Stimulated activated CD8-positive, alpha-beta memory T cell treated with anti-CD3 and anti-CD28 coated beads, Interleukin-2, amount 100 ng/mL, for 1 hour (primary cell): Measurements from ENCODE around the gene KLHDC10.
A peak's percentile ranks its signal among the peaks of the same experiment; 100 is the strongest.
"Not testable (repeated sequence)": the region's sequence is repeated elsewhere in the genome, so short reads cannot be mapped to it uniquely, and the experiment has no call there.

Experiments used
- DNase-seq, 2 donors: peaks; one replicate each; pipeline ENCODE4 v3.0.0-alpha.2; 2020; ENCODE audit warnings: low read depth in 2 of 2

The KLHDC10 gene

GRCh38 chr7:130069978-130070860, at the start of gene KLHDC10:
Gene KLHDC10 (plus strand): TSS chr7:130070534. CDS start chr7:130070644, 110 bp downstream.
- DNase-seq, result peak; percentile 88 to 90

- DNase-seq, result no peak
Measured at GRCh38 chr7:130021105-130021834, 49.1 kb upstream of the KLHDC10 start.

DNA sequence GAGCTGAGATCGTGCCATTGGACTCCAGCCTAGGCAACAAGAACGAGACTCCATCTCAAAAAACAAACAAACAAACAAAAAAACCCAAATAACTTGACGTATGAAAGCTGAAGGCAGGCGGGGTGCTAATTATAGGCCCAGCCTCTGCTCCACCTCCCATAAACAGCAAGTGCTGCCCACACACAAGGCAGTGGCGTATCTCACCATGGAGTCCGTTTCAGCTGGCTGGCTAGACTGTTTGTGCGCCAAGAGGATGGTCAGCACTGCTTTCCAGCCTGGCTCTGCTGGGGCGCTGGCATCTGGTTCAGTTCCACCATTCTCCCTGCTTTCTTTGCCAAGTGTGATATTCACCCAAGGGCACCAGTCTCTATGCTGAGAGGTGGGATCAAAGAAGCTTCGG, 48.2 kb upstream of the KLHDC10 start:
- DNase-seq, result no peak

DNA sequence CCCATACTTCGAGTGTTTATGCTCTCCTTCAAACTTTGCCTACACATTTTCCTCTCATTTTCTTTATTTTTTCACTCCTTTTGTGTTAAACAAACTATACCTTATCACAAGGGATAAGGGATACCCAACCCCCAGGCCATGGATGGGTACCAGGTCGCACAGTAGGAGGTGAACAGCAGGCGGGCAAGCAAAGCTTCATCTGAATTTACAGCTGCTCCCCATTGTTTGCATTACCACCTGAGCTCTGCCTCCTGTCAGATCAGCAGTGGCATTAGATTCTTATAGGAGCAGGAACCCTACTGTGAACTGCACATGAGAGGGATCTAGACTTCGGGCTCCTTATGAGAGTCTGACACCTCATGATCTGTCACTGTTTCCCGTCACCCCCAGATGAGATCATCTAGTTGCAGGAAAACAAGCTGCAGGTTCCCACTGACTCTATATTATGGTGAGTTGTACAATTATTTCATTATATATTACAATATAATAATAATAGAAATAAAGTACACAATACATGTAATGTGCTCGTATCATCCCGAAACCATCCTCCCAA, 47.6 kb upstream of the KLHDC10 start:
- no peak for DNase-seq

DNA sequence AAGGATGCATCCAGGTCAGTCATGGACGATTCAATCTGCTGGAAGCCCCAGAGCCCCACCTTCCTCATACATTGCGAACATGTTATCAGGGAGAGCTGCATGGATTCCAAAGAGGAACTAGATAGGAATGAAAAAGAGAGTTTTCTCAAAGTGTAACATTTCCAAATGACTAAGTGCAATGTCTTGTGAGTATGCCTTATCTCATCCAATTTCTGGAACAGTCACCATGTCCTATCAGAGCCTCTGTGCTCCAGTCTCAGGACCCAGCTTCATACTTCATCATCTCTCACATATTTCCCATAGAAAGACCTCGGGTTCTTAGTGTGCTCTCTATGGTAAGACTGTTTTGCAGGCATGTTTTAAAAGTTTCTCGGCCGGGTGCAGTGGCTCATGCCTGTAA, 45.9 kb upstream of the KLHDC10 start:
- DNase-seq, result no peak

DNA sequence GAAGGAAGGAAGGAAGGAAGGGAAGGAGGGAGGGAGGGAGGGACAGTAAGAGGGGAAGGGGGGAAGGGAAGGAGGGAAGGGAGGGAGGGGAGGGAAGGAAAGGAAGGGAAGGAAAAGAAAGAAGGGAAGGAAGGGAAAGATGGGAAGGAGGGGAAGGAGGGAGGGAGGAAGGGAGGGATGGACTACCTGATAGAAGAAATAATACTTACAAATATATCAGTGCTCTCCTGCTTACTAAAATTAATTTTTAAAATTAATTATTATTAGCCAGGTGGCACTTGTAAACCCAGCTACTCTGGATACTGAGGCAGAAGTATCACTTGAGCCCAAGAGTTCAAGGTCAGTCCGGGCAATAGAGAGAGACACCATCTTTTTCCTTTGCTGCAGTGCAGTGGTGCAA, 37.6 kb upstream of the KLHDC10 start:
- no peak for DNase-seq

DNA sequence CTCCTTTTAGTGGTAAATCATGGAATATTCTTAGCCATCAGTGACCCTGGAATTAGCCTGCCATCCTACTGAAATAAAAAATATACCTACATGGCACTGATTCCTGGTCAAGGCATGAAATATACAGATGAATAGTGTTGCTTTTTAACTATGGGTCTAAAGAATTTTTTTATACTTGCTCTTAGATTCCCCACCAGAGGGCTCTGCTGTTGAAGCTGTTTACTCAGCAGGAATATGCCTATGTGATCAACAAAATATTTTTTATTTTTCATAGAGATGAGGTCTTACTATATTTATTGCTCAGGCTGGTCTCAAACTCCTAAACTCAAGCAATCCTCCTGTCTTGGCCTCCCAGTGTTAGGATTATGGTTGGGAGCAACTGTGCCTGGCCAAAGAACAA, 32.6 kb upstream of the KLHDC10 start:
- no peak for DNase-seq

DNA sequence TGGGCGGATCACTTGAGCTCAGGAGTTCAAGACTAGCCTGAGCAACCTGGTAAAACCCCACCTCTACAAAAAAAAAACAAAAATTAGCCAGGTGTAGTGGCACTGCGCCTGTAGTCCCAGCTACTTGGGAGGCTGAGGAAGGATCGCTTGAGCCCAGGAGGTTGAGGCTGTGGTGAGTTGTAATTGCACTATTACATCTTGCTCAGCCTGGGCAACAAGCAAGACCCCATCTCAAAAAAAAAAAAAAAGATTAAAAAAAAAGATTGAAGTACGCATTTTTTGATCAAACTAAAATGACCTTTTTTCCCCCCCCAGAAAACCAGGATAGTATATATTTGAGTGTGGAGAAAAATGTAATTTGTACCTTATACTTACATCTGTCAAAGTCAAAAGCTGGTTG, 29.8 kb upstream of the KLHDC10 start:
- no peak for DNase-seq

- no peak for DNase-seq
Measured at GRCh38 chr7:130047831-130048230, 22.5 kb upstream of the KLHDC10 start.

DNA sequence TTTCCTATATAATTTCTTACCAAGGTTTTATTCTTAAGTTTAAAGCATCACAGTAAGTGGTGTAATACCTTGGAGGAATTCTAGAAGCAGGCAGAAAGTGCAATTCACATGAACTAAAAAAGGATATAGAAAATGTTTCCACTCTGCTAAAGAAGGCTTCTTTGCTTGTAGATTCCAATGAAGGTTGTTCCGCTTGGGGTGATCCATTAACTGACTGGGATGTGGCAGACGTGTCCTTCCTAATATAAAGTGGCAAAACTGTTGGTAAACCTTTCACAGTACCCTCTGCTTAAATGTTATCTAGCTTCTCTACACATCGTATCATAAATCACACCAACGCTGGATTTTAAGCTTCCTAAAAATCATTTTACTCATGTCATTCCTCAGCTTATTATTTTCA, 21.4 kb upstream of the KLHDC10 start:
- DNase-seq, result no peak

- not testable (repeated sequence) for DNase-seq
Measured at GRCh38 chr7:130052250-130052649, 18.1 kb upstream of the KLHDC10 start.

GRCh38 chr7:130055198-130055597, 15.1 kb upstream of the KLHDC10 start:
- DNase-seq, result not testable (repeated sequence)

- DNase-seq, result no peak
Measured at GRCh38 chr7:130062246-130062645, 8.1 kb upstream of the KLHDC10 start.

GRCh38 chr7:130063036-130063435, 7.3 kb upstream of the KLHDC10 start:
- peak; percentile 33 to 56 for DNase-seq

- DNase-seq, result not testable (repeated sequence)
Measured at GRCh38 chr7:130064580-130064926, 5.8 kb upstream of the KLHDC10 start.

GRCh38 chr7:130065500-130066152, 4.7 kb upstream of the KLHDC10 start:
- no peak for DNase-seq

DNA sequence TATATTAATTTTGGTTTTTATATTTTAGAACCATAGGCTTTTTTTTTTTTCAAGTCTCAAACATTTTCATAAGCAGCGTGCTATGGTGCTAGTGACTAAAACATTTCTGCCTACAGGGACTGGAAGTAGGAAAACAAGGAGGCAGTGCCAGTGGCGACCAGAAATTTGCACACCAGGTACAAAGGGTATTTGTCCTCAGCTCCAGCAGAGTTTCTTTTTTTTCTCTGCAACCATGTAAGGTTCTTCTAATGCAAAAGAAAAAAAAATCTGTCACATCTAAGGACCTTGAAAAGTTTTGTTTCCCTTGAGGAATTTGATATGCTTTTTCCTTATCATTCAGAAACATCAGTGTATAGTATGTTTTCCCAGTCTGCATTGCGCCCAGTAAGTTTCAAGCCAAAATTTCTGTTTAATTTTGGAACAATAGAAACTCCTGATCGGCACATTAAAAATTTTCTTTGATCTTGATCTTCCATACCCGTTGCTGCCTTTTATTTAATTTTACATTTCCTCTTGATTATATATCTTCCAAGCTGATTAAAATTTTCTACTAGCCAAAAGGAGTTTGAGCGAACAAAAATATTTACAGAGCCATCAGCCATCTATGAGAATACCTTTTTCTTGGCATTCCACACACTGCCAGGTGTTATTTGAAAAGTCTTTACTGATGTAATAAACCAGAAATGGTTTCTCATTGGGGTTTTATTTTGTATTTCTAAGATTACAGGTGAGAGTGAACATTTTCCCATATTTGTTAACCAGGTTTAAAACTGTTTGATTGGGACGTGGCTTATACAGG, 956 bp upstream of the KLHDC10 start:
- DNase-seq, result no peak

DNA sequence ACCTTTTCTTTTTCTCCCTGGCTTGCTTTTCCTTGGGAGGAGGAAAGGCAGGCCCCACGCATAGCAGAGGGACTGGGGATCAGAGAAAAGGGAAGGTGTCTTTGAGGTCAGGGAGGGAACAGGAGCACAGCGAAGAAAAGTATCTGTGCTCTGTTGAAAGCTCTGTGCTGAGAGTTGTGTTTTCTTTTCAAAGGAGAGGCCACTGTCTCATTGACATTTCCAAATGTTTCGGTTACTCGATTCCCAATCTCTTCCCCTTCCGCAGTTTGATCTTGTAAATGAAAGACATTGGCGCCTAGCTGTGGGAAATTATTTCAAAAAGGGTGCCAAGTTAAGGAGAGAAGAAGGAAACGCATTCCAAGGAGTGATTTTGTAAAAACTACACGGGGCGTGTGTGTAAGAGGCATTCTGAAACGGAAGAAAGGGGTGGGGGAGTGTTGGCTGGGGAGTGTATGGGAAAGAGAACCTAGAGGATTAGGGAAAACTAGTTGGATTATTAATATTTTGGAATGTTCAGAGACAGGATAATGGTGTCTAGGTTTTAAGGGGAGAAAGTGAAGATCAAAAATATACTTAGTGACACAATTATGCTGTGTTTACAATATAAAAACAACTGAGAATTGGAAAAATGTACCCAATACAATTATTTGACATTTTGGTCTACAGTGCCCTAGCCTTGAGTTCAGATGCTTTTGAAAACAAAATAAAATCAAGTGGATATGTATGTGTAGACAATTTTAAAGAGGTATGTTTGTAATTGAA, 708 bp downstream of the KLHDC10 start:
- DNase-seq, result no peak

DNA sequence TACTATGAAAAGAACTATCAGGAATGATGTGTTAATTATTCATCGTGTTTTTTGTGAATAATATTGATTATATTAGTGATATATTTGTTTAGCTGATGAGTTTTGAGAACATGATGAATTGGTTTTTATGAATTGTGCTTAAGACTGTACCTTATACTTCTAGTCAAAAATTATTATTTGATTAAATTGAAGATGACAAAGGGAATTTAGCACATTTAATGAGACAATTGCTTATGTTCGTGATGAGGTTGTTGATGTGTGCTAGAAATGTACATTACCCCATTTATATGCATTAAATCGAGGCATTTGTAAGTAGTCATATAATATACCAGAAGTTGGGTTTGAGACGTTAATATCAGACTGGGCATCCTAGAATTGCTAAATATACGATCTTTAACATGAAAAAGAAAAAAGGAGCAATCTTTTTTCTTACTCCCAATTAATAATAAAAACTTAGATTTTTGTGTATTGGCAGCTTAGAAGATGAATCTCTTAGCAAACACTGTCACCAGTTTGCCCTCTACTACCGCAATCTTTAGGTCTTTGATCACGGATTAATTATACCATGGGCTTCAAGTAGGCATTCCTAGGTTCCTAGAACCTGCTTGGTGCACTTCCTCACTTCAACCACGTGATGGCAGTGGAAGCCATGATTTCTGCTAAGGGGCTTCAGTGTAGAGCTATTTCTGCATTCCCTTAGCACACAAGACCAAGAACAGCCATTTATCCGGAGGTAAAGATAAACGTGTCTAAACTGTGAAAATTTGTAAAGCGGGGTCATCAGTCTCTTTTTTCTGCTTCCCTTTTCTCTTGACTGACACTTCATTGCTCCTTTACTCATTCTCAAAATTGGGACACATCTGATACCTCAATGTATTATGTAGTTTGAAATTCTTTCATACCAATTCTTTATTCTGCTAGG, 1.6 kb downstream of the KLHDC10 start:
- DNase-seq, result peak; percentile 17 to 35
